ENCODE data around the gene CFAP20DC.

GRCh38 chr3:58696093-58696492 is 353.7 kb downstream of the CFAP20DC start:
- TF ChIP-seq, protein P1, sequence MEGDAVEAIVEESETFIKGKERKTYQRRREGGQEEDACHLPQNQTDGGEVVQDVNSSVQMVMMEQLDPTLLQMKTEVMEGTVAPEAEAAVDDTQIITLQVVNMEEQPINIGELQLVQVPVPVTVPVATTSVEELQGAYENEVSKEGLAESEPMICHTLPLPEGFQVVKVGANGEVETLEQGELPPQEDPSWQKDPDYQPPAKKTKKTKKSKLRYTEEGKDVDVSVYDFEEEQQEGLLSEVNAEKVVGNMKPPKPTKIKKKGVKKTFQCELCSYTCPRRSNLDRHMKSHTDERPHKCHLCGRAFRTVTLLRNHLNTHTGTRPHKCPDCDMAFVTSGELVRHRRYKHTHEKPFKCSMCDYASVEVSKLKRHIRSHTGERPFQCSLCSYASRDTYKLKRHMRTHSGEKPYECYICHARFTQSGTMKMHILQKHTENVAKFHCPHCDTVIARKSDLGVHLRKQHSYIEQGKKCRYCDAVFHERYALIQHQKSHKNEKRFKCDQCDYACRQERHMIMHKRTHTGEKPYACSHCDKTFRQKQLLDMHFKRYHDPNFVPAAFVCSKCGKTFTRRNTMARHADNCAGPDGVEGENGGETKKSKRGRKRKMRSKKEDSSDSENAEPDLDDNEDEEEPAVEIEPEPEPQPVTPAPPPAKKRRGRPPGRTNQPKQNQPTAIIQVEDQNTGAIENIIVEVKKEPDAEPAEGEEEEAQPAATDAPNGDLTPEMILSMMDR (IDR thresholded peaks at IDR 0.05; ENCODE audit: poor library complexity) = no peak
- no peak for TF ChIP-seq EZH2 (IDR thresholded peaks at IDR 0.05; ENCODE audit: borderline replicate concordance)
